Measurements from ENCODE around the gene TACR2.
A peak's percentile ranks its signal among the peaks of the same experiment; 100 is the strongest.

TACR2 gene

GRCh38 chr10:69418052-69418752 lies 1.5 kb upstream of the TACR2 start:
- DNase-seq = no peak

- no peak for DNase-seq
Observed at GRCh38 chr10:69417542-69417941, 824 bp upstream of the TACR2 start.

GRCh38 chr10:69415951-69416350 lies 767 bp downstream of the TACR2 start:
- DNase-seq = no peak

DNA sequence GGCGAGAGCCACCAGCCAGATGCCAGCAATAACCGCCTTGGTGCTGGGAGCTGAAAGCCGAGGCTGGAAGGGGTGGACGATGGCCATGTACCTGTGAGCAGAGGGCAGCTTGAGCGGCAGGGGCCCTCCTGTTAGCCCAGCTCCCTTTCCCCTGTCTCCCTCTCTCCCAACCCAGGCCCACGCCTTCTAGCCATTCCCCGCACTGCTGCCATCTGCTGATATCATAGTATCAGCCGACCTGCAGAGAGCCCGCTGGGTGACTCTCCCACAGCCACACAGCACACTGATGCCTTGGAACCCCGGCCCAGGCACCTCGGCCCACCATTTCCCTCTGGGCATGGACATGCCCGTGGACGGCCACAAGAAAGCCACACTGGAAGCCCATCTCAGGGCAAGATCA lies 1.7 kb downstream of the TACR2 start:
- no peak for DNase-seq

DNA sequence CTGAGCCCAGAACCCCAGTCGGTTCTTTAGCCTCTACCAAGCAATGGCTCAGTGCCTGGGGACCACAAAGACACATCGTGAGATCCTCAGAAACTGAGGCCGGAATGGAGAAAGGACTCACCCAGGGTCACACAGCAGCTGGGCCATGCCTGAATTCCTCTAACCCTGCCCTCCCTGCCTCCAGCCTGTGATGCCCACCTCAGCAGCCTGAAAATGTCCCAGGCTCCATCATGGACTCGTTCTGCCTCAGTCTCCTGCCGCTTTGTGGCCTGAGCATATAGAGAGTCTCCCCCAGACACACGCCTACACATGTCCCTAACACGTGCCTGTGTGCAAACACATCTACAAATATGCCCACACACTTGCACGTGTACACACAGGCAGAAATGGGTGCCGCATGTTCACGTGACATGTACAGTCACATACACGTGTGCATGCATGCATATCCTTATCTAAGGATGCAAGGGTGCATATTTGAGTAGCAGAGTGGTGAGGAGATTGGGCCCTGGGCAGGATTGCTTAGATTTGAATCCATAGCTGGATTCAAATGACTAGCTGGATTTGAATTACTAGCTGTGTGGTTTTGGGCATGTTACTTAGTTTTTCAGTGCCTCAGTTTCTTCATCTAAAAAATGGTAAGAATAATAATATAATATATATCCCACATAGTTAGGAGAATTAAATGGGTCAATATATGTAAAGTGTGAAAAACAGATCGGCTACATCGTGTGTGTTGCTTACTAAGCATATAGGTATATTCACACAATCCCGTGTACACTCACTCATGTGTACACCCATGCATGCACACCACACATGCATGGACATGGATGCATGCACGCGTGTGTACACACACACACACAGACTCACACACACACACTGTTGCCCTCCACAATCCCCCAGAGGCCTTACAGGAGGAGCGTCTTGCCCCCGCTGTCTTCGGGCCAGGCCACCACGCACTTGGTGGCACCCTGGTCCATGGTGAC lies 2.4 kb downstream of the TACR2 start:
- no peak for DNase-seq

DNA sequence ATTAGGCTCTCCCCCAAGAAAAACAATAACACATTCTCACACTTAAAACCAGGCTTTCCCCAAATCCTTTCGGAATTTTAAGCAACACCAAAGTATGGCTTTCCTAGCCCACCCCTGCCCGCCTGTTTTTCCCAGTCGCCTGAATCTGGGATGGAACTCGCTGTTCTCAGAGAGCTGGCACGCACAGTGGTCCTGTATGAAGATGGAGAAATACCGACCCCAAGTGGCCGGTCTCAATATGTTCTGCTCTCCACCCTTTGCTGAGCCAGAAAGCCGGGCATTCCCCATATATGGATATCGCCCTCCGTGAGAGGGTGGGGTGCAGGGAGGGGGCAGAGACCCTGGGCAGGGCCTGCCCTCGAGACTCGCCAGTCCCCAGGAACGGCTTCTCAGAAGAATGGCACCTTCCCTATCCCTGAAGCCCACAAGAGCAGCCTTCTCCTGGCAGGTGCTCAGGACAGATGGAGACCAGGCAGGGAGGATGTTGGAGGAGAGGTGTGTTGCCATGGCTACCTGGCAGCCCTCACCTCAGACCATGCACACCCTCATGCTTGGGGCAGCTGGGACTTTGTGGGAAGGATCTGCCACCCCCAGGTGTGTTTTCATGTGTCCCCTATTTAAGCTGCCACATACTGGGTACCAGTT lies 3.4 kb downstream of the TACR2 start:
- peak; percentile 48 for DNase-seq

GRCh38 chr10:69412232-69412790 lies 4.4 kb downstream of the TACR2 start:
- no peak for DNase-seq

DNA sequence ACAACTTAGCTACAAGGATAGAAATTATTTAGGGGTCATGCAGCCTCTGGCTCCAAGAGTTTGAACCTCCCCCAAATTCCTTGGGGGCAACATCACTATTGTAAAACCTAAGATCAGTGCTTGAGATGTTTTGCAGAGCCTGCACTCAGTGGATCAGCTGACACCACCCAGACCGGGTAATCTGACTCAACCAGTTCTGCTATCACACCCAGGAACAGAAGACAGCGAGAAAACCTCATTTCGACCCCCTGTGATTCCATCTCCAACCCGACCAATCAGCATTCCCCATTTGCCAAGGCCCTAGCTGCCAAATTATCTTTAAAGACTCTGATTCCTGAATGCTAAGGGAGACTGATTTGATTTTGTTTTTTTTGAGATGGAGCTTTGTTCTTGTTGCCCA lies 5.2 kb downstream of the TACR2 start:
- DNase-seq = no peak

- DNase-seq = no peak
Observed at GRCh38 chr10:69410487-69410886, 6.2 kb downstream of the TACR2 start.

DNA sequence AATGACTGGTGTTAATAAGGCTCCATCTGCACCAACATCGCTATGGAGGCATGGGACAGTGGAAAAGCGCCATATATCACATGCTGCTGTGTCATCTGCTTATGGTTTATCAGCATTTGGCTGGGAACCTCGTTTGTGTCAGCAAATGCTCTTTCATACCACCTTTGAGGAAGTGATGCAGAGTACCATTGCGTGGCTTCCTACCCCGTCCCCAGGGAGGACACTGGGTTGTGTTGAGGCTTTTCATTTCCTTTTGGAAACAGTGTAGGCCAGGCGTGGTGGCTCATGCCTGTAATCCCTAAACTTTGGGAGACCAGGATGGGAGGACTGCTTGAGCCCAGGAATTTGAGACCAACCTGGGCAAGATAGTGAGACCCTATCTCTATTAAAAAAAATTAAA lies 6.8 kb downstream of the TACR2 start:
- DNase-seq = no peak

- DNase-seq = no peak
Observed at GRCh38 chr10:69409176-69409495, 7.6 kb downstream of the TACR2 start.

DNA sequence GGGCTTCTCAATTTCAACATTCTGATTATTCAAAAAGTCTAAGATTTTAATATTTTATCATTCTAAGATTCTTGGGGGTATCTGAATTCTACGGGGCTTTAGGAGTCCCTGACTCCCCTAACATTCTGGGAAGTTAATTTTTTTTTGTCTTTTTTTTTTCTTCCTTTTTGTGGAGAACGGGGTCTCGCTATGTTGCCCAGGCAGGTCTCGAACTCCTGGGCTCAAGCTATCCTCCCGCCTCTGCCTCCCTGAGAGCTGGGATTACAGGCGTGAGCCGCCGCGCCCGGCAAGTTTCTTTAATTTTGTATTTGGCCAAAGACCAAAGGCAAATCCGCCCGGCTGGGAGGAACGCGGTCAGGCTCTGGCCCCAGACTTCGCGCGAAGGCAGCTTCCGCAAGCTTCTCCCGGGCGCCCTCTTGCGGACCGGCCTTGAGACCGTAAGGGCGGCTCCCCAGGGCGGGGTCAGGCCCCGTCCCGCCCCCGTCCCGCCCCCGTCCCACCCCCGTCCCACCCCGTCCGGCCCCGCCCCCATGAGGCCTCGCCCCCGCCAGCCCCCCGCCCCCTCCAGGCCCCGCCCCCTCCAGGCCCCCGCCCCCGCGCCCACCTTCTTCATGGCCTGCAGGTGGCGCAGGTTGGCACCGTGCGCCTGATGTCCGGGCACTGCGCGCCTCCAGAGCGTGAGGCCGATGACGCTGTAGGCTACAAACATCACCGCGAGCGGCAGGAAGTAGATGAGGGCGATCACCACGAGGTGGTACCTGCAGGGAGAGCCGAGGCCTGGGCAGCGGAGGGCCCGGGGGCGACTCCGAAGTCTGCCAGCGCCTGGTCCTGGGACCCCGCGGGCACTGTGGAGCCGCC lies 8.2 kb downstream of the TACR2 start:
- DNase-seq = peak; percentile 87

- no peak for DNase-seq
Observed at GRCh38 chr10:69407621-69408301, 9.0 kb downstream of the TACR2 start.

- no peak for DNase-seq
Observed at GRCh38 chr10:69406816-69407580, 9.7 kb downstream of the TACR2 start.

DNA sequence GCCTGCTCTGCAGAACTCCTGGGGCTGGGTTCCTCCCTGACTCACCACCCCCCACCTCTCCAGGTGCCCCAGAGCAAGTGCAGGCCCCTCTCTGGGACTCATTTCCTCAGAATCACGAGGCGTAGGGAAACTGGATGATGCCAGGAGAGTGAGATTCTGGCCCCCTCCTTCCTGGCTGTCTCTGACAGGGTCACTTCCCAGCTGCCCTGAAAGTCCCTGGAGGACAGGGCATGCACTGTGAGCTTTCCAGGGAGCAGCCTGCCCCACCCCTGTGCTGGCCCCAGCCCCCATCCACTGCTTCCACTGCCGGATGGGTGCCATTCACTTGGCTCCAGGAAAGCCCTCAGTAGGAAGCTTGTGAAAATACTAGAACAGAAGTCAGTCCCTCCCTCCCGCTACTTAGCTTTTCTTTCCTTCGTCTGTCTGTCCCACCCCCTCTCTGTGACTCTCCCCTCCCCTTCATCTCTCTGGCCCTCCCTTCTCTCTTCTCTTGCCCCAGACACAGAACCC lies 10.4 kb downstream of the TACR2 start:
- DNase-seq = no peak

DNA sequence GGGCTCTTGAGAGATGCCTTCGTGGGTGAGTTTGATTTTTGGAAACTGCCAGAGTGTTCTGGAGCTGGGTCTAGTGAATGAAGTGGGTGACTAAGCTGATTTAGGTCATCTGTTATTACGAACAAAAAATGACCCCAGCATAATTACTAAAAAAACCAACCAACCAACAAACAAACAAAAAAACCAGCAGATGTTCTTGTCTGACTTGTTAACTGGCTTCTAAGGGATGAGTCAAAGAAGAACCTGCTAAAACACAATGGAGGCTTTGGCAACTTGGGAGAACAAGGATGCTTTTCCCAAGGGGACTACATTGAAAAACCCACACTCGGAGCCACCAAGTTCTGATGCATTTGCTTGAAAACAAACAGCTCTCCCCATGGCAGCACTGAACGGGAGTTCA lies 11.5 kb downstream of the TACR2 start:
- DNase-seq = no peak

GRCh38 chr10:69404786-69405185 lies 11.9 kb downstream of the TACR2 start:
- DNase-seq = no peak

GRCh38 chr10:69403519-69403918 lies 13.2 kb downstream of the TACR2 start:
- peak; percentile 30 for DNase-seq

- no peak for DNase-seq
Observed at GRCh38 chr10:69403066-69403465, 13.7 kb downstream of the TACR2 start.

DNA sequence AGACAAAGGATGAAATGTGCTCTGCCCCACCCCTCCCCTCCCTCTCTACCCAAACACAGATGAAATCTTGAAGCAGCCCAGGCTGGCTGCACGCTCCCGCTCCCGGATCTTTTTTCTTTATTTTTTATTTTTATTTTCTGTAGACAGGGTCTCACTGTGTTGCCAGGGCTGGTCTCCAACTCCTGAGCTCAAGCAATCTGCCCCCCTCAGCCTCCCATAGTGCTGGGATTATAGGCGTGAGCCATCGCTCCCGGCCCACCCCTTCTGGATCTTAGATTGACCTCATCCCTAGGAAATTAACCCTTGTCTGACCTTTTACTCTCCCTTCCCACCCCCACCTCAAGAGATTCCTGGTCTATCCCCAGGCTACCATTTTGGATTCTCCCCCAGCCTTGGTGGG lies 14.3 kb downstream of the TACR2 start:
- DNase-seq = no peak

GRCh38 chr10:69401416-69401815 lies 15.3 kb downstream of the TACR2 start:
- no peak for DNase-seq
